Measurements from ENCODE around the gene POLDIP2. TPM values are rescaled to one million over a fixed set of nuclear protein-coding genes. Genes with fewer than 3 reads are reported as not detected.

Gene POLDIP2
- total and polyA plus RNA-seq, 10 of the 15 experiments (the other 5 are each of a cell fraction or from before 2014, with no cell fraction given), result 22.8 to 196 (median 121) TPM

GRCh38 chr17:28368306-28368831 is 11.0 kb upstream of the POLDIP2 start (continued):
- TF ChIP-seq CUX1 (IDR thresholded peaks at IDR 0.05; ENCODE audit: insufficient replicate concordance, low read depth, low read length) (no peak), IKZF2 (IDR thresholded peaks at IDR 0.05) (no peak), YY1 (IDR thresholded peaks at IDR 0.05; ENCODE audit: low read depth, low read length) (no peak)
- TF ChIP-seq, protein P1, sequence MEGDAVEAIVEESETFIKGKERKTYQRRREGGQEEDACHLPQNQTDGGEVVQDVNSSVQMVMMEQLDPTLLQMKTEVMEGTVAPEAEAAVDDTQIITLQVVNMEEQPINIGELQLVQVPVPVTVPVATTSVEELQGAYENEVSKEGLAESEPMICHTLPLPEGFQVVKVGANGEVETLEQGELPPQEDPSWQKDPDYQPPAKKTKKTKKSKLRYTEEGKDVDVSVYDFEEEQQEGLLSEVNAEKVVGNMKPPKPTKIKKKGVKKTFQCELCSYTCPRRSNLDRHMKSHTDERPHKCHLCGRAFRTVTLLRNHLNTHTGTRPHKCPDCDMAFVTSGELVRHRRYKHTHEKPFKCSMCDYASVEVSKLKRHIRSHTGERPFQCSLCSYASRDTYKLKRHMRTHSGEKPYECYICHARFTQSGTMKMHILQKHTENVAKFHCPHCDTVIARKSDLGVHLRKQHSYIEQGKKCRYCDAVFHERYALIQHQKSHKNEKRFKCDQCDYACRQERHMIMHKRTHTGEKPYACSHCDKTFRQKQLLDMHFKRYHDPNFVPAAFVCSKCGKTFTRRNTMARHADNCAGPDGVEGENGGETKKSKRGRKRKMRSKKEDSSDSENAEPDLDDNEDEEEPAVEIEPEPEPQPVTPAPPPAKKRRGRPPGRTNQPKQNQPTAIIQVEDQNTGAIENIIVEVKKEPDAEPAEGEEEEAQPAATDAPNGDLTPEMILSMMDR (IDR thresholded peaks at IDR 0.05 in 2 of 3, conservative IDR thresholded peaks at IDR 0.05 in 1 of 3; ENCODE audit: control insufficient read depth in 2 of 3, extremely low read depth in 1 of 3, insufficient read depth in 1 of 3, low read depth in 3 of 3, low read length in 3 of 3), result no peak

All from GM12878 (cell line).